Tibial artery (tissue), 4 donors: Measurements from ENCODE around the gene VAV3.

Experiments used
- DNase-seq, 2 donors: peaks; one replicate each; pipeline ENCODE4 v3.0.0-alpha.2; 2019
- H3K27ac ChIP-seq, 2 donors: fragments of 200-600 bp; sonication (generic) in 1 of 2; 1 replicate in 1 of 2; 2 replicates in 1 of 2; pipeline ENCODE4 v1.5.1; 2018 to 2019; ENCODE audit warnings: mild to moderate bottlenecking in 1 of 2
- H3K27me3 ChIP-seq, 2 donors: fragments of 200-600 bp; sonication (generic) in 1 of 2; one replicate each; pipeline versions ENCODE4 v1.5.1 to v1.6.0; 2016 to 2019
- H3K36me3 ChIP-seq, 3 donors: fragments of 200-600 bp; sonication (generic) in 2 of 3; one replicate each; pipeline ENCODE4 v1.5.1; 2016 to 2019; ENCODE audit warnings: mild to moderate bottlenecking in 2 of 3
- H3K4me1 ChIP-seq, 4 donors: fragments of 200-600 bp; sonication (generic) in 2 of 4; 1 replicate in 3 of 4; 2 replicates in 1 of 4; pipeline ENCODE4 v1.5.1; 2016 to 2019
- H3K4me3 ChIP-seq, 2 donors: fragments of 200-600 bp; sonication (generic) in 1 of 2; 1 replicate in 1 of 2; 2 replicates in 1 of 2; pipeline ENCODE4 v1.5.1; 2018 to 2019; ENCODE audit warnings: mild to moderate bottlenecking in 2 of 2
- H3K9me3 ChIP-seq, 3 donors: fragments of 200-600 bp; sonication (generic) in 1 of 3; one replicate each; pipeline ENCODE4 v1.5.1; 2016 to 2019
- intact Hi-C: fragments of 100-400 bp; cut with DNase I; formaldehyde crosslinking; loops from one replicate; pipeline ENCODE4 v1.15.0; 2023; ENCODE audit warnings: low total_unique reads
- TF ChIP-seq, protein P1 (sequence below), 2 experiments: fragments of 200-600 bp in 1 of 2; fragments of 450-650 bp in 1 of 2; IDR thresholded peaks; one replicate each; pipeline ENCODE4 v1.5.1; 2017 to 2019; ENCODE audit warnings: antibody characterized with exemption in 2 of 2, mild to moderate bottlenecking in 1 of 2, moderate library complexity in 1 of 2

The VAV3 gene

DNA sequence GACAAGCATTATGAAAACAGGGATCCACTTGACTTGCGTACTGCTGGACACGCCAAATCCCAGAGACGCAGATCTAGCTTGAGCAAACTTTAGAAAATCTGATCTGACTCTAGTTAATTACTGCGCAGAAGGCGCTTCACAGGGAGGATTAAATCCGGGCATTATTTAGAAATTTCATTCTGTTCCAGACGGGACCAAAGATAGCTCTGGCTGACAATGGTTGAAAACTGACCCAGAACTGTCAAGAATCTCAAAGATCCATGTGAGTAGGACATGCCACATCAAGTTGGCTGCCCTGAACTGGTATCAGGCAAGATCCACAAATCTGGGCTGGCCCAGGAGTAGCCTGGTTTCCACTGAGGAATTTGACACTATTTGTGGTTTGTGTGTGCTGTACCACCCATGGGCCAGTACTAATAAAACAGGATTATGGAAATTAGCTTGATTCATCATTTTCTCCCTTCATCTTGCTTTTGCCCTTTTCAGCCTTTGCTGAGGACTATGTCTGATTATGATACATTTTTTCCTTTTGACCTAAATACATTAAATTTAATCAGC is 171.0 kb downstream of the VAV3 start:
- H3K4me3 ChIP-seq, result no peak overlapping the region
- H3K27ac ChIP-seq, result no peak overlapping the region
- DNase-seq, result no peak
- no peaks in the 10 kb centered on the region for H3K9me3 ChIP-seq
- H3K36me3 ChIP-seq, result no peaks in the 10 kb centered on the region
- no peaks in the 10 kb centered on the region for H3K4me1 ChIP-seq
- TF ChIP-seq, protein P1, sequence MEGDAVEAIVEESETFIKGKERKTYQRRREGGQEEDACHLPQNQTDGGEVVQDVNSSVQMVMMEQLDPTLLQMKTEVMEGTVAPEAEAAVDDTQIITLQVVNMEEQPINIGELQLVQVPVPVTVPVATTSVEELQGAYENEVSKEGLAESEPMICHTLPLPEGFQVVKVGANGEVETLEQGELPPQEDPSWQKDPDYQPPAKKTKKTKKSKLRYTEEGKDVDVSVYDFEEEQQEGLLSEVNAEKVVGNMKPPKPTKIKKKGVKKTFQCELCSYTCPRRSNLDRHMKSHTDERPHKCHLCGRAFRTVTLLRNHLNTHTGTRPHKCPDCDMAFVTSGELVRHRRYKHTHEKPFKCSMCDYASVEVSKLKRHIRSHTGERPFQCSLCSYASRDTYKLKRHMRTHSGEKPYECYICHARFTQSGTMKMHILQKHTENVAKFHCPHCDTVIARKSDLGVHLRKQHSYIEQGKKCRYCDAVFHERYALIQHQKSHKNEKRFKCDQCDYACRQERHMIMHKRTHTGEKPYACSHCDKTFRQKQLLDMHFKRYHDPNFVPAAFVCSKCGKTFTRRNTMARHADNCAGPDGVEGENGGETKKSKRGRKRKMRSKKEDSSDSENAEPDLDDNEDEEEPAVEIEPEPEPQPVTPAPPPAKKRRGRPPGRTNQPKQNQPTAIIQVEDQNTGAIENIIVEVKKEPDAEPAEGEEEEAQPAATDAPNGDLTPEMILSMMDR (IDR thresholded peaks at IDR 0.05), result no peak
- intact Hi-C loops, result no loop called here
- no peaks in the 10 kb centered on the region for H3K27me3 ChIP-seq

DNA sequence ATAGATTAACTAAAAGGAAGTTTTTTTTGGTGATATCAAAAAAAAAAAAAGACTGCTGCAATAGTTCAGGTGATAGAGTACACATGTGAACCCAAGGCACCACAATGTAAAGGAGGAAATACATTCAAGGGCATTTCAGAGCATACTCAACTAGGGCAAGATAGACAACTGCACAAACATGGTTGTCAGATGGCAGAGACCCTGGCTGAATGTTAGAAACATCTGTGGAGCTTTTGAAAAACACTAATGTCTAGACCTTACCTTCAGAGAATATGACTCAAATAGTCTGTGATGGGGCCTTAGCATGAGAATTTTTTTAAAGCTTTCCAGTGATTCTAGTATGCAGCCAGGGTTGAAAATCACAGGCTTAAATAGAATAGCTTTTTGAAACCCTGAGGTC is 173.6 kb downstream of the VAV3 start:
- intact Hi-C loops, result no loop called here

DNA sequence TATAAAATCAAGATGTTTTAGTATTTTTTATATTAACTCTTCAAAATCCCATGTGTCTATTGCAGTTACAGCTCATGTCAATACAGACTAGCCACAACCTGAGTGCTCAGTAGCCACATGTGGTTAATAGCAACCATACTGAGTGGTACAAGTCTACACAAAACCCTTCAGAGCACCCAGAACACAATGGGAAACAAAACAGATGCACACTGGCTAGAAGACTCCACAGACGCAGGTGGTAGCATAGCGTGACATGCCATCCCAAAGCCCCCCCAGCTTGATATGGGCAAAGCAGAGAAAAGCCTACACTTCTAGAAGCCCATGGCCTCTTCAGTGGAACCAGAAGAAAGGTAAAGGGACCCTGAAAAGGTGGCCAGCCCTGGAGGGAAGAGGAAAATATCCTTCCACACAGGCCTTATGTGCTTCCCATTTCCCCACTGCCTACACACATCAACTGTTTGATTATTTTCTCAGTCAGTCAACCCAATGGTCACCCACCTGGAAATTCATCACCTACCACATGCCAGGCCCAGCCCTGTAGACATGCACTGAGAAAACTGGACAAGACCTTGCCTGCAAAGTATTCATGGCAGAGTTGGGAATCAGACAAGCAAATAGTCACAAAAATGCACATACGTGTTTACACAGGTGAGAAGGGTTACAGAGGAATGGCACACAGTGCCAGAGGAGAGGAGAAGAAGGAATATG is 175.0 kb downstream of the VAV3 start:
- no peak for DNase-seq
- TF ChIP-seq, protein P1 (IDR thresholded peaks at IDR 0.05), result no peak
- Histone ChIP-seq H3K4me3 (no peak overlapping the region), H3K27ac (no peak overlapping the region), H3K27me3 (no peaks in the 10 kb centered on the region), H3K4me1 (peaks cover 0 to 4% (median 0%) of the 10 kb centered on the region in 4 donors), H3K36me3 (no peaks in the 10 kb centered on the region), H3K9me3 (no peaks in the 10 kb centered on the region)
- intact Hi-C loops, result loop anchor here (5.0 kb wide), 1 partner anchor 332 kb away; no protein-coding TSS in a partner anchor

More for the DNA sequence above, 173.6 kb downstream of the VAV3 start:
- no peaks in the 10 kb centered on the region for H3K27me3 ChIP-seq
- TF ChIP-seq, protein P1 (IDR thresholded peaks at IDR 0.05), result no peak
- no peaks in the 10 kb centered on the region for H3K36me3 ChIP-seq
- H3K9me3 ChIP-seq, result no peaks in the 10 kb centered on the region
- no peak for DNase-seq
- H3K4me1 ChIP-seq, result peaks cover 0 to 4% (median 0%) of the 10 kb centered on the region in 4 donors
- H3K4me3 ChIP-seq, result no peak overlapping the region
- no peak overlapping the region for H3K27ac ChIP-seq

DNA sequence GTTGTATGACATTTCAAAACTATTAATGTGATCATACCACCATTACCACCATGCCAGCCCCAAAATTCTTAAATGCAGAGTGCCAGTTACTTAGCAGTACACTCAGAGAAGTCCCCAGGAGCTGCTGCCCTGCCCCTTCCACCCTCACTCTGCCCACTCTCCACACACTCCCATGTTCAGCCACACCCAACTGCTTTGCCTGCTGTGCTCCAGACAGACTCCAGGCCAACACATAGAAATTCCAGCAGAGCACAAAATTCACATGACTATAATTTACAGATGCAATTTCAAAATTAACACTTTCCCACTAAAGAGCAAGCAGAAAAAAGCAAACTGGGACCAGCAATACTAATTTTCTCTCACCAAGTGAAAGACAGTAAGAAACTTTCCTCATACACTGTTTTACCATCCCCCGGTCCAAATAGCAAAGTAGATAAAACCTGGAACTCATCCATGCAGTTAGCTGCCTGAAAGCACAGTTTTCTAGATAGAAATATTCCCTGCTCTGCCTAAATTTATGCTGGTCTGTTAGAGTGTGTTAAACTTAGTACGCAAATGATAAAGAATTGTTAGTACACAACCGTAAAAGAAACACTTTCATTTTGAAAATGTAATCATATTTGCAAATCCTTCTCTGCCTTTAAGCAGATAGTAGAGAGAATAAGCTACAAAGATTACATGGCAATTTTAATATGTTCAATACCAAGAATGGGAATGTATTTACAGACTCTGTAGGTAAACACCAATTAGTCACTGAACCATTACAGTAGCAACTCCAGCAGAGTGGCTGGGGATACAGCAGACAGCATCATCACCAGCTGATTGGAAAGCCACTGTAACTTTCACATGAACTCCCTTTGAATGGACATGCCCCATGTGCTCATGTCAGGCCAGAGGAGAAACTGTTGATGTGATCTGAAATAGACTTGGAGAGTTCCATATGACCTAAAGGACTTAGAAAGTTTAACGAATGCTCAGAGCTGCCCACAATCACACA is 176.5 kb downstream of the VAV3 start:
- no peaks in the 10 kb centered on the region for H3K36me3 ChIP-seq
- intact Hi-C loops, result loop anchor here (5.0 kb wide), 1 partner anchor 334 kb away; no protein-coding TSS in a partner anchor
- DNase-seq, result no peak
- H3K9me3 ChIP-seq, result no peaks in the 10 kb centered on the region
- H3K4me1 ChIP-seq, result peaks cover 0 to 4% (median 0%) of the 10 kb centered on the region in 4 donors
- no peaks in the 10 kb centered on the region for H3K27me3 ChIP-seq
- H3K4me3 ChIP-seq, result no peak overlapping the region
- no peak overlapping the region for H3K27ac ChIP-seq
- TF ChIP-seq, protein P1 (IDR thresholded peaks at IDR 0.05), result no peak

DNA sequence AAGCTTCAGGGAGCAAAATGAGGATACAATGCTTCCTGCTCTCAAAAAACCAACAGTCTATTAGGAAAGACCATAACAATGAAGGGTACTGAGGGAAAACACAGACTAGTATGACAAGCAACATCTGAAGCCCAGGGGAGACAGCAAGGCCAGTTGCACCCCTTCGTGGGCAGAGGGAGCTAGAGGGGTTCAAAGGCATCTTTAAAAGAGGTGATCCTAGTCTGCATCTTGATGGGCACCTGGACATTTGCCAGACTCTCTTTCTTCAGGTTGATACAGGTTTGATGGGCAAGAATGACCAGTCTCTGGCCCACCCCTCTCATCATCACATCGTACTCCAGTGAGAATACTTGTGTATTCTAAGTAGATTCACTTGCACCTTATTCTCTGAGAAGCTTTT is 177.7 kb downstream of the VAV3 start:
- intact Hi-C loops, result loop anchor here (5.0 kb wide), 1 partner anchor 335 kb away; no protein-coding TSS in a partner anchor
- H3K27ac ChIP-seq, result no peak overlapping the region

More for the DNA sequence above, 177.7 kb downstream of the VAV3 start:
- TF ChIP-seq, protein P1 (IDR thresholded peaks at IDR 0.05), result no peak
- no peak for DNase-seq
- Histone ChIP-seq H3K4me3 (no peak overlapping the region), H3K4me1 (peaks cover 0 to 9% (median 3%) of the 10 kb centered on the region in 4 donors), H3K36me3 (no peaks in the 10 kb centered on the region), H3K9me3 (no peaks in the 10 kb centered on the region), H3K27me3 (no peaks in the 10 kb centered on the region)
